UCSD-AML1 (cell line): Measurements from ENCODE around the gene PRSS38.
"Not testable (repeated sequence)": the region's sequence is repeated elsewhere in the genome, so short reads cannot be mapped to it uniquely, and the experiment has no call there.

Experiments
- DNase-seq: peaks from one replicate; lab custom pipeline; 2025; ENCODE audit not compliant: unreplicated experiment; lab: John Stamatoyannopoulos, UW

The PRSS38 gene

DNA sequence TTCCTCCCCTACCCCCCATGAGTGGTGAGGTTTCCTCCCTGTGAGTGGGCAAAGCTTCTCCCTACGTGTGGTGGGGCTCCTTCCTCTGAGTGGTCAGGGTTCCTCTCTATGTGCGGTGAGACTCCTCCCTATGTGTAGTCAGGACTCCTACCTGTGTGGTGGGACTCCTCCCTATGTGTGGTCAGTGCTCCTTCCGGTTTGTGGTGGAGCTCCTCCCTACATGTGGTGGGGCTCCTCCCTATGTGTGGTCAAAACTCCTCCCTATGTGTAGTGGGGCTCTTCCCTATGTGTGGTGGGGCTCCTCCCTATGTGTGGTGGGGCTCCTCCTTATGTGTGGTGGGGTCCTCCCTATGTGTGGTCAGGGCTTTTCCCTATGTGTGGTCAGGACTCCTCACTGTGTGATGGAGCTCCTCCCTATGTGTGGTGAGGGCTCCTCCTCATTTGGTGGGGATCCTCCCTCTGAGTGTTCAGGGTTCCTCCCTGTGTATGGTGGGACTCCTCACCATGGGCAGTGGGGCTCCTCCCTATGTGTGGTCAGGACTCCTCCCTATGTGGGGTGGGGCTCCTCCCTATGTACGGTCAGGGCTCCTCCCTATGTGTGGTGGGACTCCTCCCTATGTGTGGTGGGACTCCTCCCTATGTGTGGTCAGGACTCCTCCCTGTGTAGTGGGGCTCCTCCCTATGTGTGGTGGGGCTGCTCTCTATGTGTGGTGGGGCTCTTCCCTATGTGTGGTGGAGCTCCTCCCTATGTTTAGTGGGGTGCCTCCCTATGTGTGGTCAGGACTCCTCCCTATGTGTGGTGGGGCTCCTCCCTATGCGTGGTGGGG lies 29.1 kb downstream of the PRSS38 start:
- DNase-seq: no peak

DNA sequence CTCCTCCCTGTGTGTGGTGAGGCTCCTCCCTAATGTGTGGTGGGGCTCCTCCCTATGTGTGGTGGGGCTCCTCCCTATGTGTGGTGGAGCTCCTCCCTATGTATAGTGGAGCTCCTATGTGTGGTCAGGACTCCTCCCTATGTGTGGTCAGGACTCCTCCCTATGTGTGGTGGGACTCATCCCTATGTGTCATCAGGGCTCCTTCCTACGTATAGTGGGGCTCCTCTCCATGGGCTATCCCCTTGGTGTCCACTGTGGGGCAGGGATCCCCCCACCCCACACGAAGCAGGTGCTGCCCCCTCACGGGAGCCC lies 29.6 kb downstream of the PRSS38 start:
- no peak for DNase-seq

DNA sequence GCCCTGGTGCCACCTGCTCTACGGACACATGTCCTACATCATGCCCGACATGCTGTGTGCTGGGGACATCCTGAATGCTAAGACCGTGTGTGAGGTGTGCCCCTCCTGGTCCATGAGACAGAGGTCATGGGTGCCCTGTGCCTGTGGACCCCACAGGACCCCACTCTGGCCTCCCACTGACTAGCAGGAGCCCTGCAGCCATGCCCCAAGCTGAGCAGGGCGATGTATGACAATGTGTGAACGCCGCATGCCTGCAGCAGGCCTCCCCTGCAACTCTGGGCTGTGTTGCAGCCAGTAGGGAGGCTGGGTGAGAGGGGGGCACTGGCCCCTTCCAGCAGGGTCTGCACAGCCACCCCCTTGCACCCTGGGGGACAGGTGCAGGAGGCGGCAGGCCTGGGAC lies 30.0 kb downstream of the PRSS38 start:
- no peak for DNase-seq

DNA sequence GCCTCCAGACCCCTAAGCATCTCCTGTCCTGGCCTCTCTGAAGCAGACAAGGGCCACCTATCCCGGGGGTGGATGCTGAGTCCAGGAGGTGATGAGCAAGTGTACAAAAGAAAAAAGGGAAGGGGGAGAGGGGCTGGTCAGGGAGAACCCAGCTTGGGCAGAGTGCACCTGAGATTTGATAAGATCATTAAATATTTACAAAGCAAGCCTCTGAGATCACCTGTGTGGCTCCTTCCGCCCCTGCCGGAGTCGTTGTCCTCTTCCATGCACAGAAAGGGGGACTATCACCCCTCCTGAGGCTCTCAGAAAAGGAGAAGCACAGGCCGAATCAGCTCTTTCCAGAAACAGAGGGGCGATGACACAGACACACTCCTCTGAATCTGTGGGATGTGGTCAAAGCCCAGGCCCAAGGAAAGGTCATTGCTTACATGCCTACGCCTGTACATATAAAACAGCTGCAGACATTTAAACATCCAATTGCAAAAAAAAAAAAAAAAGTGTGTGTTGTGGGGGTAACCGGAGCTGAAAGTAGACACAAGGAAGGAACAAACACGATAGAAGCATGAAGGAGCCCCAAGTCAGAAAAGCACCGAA lies 30.9 kb downstream of the PRSS38 start:
- DNase-seq: no peak

DNA sequence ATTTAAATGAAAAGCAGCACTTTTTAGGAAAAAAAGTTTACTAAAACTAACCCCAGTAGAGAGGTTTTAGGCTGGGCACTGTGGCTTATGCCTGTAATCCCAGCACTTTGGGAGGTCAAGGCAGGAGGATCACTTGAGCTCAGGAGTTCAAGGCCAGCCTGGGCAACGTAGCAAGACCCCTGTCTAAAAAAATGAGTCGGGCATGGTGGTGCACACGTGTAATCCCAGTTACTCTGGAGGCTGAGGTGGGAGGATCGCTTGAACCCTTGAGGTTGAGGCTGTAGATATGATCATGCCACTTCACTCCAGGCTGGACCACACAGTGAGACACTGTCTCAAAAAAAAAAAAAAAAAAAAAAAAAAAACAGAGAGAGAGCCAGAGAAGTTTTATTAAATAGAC lies 31.6 kb downstream of the PRSS38 start:
- DNase-seq: not testable (repeated sequence)

DNA sequence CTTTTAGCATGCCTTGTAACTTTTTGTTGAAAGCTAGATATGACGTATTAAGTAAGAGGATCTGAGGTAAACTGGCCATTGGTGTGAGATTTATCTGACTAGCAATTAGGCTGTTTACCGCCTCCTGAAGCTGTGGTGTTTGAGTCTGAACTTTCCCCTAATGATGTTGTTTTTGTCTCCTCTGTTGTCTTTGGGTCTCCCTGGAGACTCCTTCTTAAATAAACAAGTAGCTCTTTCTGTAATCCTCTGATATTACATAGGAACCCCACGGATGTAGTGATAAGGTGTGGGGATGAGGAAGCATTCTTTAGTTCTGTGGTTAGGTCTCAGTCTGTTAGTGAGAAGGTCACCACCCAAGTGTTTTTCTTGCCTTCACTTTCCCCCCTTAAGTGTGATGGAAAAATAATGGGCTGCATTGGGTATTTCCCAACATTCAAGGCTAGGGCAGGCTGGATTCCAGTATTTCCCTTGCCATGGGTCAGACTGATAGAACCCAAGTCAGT lies 33.0 kb downstream of the PRSS38 start:
- no peak for DNase-seq

DNA sequence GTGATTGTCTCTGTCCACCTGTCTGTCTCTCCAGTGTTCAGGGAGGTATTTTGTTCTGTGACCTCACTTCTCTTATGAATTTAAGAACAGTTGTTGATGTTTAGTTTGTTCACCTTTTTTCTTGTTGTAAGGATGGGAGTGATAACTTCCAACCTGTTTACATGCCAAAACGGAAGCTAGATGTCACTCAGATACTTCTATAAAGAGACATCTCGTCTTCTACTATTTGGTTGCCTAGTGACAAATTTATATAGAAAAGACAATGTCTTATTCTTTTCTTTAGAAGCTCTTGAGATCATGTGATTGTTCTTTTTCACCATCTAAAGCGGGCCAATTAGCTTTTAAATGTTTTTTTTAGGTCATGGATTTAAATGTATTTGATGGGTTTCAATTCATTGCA lies 33.8 kb downstream of the PRSS38 start:
- no peak for DNase-seq

DNA sequence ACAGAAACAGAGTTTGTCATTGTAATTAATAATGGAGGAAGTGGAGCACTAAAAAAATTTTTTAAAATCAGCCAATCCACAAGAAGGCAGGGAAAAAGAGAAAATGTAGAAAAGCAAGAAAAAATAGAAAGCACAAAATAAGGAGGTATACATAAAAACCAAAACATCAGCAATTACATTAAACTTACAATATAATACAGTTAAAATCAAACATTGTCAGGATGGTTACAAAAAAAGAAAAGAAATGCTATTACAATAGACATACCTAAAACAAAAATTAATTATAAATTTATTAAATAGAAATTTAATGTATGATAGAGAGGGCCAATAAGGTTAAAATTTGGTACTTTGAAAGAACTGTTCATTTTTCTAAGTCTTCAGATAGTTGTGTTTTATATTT lies 38.7 kb downstream of the PRSS38 start:
- DNase-seq: no peak

DNA sequence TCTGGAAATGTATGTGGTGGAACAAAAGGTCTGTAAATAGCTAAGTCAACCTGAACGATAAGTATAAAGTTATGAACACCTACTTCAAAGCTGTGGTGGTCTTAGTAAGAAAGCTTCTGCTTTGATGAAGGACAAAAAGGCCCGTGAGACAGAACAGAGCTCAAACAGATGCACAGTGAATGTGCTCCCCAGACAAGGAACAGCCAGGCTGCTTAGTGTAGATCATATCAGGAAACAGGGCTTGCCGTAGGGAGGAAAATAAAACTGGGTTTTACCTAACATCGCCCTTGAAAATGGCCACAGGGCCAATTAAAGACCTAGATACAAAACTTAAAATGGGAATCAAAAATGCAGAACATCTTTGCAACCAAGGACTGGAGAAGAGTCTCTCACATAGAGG lies 40.2 kb downstream of the PRSS38 start:
- no peak for DNase-seq

DNA sequence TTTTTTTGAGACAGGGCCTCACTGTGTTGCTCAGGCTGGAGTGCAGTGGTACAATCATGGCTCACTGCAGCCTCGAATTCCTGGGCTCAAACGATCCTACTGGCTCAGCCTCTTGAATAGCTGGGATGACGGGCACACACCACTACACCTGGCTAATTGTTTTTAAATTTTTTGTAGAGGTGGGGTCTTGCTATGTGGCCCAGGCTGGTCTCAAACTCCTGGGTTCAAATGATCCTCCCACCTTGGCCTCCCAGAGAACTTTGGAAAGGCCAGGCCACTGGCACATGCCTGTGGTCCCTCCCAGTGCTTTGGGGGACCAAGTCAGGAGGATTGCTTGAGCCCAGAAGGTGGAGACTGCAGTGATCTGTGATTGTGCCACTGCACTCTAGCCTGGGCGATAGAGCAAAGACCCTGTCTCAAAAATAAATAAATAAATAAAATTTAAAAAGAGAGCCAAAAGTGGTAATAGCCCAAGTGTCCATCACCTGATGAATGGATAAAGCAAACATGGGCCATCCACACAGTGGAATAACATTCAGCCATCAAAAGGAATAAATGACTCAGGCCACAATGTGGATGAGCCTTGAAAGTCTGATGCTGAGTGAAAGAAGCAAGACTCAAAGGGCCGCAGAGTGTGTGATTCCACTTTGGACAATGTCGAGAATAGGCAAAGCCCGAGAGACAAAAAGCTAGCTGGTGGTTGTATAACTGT lies 40.8 kb downstream of the PRSS38 start:
- DNase-seq: no peak

DNA sequence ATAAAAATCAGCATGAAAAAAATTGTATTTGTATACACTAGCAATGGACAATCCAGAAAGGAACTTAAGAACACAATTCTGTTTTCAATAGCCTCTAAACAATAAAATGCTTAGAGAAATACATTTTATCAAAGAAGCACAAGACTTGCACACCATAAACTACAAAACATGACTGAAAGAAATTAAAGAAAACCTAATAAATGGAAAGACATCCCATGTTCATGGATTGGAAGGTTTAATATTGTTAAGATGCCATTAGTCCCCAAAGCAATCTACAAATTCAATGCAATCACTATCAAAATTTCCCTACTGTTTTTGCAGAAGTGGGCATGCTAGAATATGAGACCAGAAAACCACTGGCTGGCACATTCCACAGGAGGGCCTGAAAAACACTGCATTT lies 49.4 kb downstream of the PRSS38 start:
- no peak for DNase-seq

DNA sequence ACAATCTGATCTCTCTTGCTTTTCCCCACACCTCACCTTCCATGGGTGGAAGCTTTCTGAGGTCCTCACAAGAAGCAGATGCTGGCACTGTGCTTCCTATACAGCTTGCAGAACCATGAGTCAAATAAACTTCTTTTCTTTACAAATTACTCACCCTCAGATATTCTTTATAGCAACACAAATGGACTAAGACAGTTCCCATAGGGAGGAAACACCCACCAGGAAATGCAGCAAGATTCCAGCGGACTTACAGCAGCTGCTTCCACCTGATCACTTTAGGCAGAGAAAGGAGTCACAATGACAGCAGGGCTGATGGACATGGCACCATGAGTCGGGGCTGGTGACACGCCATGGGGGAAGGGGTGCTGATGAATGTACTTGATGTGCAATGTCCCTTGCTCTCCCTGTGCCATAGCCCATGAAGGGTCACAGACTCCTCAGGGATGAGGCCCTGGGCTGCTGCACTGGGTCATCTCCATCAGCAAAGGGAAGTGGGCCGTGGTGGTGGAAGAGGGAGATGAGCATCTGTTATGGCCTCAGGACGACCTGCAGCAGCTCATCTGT lies 53.9 kb downstream of the PRSS38 start:
- DNase-seq: peak; percentile 61

DNA sequence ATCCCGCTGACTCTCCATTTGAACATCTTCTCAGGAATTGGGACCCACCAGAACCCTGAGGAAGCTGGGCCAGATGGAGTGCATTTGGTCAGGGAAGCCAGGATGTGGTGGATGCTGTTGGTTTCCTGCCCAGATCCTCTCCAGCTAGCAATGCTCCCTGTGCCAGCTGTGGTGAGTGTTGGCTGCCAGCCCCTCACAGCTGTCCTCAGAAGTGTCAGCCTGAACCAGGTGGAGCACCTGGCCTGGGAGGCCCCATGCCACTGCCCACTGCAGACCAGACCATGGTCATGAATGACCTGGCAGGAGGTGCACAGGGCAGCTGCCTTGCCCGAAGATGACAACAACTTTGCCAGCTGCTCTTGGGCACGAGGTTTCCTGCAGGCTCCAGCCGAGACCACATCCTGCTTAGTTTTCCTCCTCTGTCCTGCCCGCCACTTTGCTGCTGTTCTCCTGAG lies 54.4 kb downstream of the PRSS38 start:
- DNase-seq: peak; percentile 75

DNA sequence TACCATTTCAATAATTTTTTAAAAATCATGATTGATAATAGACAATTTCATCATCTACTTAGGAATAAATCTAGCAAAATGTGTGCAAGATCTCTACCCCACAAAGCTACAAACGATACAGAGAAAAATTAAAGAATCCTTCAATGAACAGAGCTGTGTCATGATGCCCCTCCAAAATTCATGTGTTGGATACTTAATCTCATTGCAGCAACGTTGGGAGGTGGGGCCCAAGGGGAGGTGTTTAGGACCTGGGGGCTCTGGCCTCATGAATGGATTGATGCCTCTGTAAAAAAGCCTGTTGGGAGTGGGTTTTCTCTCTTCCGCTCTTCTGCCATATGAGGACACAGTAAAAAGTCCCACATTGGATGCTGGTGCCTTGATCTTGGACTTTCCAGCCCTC lies 54.9 kb downstream of the PRSS38 start:
- no peak for DNase-seq

DNA sequence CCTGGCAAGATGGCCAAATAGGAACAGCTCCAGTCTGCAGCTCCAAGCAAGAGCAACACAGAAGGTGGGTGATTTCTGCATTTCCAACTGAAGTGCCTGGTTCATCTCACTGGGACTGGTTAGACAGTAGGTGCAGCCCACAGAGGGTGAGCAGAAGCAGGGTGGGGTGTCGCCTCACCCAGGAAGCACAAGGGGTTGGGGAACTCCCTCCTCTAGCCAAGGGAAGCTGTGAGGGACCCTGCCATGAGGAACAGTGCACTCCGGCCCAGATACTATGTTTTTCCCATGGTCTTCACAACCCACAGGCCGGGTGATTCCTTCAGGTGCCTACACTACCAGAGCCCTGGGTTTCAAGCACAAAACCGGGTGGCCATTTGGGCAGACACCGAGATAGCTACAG lies 56.4 kb downstream of the PRSS38 start:
- not testable (repeated sequence) for DNase-seq

DNA sequence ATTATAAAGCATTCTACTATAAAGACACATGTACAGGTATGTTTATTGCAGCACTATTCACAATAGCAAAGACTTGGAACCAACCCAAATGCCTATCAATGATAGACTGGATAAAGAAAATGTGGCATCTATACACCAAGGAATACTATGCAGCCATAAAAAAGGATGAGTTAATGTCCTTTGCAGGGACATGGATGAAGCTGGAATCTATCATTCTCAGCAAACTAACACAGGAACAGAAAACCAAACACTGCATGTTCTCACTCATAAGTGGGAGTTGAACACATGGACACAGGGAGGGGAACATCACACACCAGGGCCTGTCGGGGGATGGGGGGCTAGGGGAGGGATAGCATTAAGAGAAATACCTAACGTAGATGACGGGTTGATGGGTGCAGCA lies 62.3 kb downstream of the PRSS38 start:
- not testable (repeated sequence) for DNase-seq

DNA sequence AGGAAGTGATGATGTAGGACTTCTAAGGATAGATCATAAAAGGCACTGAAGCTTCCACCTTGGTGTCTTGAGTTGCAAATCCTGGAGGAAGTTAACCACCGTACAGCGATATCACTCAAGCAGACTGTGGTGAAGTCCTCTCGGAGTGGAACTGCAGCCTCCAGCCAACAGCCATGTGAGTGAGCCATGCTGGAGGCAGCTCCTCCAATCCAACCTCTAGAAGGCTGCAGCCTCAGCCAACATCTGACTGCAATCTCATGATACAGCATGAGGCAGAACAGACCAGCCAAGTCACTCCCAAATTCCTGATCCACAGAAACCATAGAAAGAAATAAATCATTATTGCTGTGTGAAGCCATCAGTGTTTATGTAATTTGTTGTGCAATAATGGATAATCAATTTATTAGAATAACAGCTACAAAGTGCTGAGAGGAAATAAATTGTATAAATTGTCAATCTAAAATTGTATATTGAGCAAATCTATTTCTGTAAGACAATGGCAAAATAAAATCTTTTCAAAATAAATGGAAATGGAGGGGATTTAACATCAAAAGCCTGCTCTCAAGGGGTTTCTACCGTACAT lies 65.0 kb downstream of the PRSS38 start:
- DNase-seq: no peak

DNA sequence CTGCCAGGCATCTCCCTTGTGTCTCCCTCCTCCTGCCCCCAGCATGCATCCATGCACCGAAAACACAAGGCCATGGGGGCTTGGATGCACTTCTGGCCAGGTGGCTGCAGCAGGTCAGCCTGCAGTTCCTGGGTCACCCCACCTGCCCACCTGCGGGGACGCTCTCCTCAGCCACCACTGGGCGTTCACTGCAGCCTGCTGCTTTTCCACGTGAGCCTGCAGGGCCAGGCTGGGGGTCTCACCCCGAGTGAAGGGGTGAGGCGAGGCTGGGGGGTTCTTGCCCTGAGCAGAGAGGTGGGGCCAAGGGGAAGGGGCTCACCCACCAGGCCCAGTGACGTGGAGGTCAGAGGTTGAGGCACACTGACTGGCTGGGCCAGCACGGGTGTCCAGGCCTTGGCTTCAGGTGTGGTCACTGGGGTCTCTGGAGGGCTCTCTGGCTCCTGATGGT lies 67.6 kb downstream of the PRSS38 start:
- no peak for DNase-seq

DNA sequence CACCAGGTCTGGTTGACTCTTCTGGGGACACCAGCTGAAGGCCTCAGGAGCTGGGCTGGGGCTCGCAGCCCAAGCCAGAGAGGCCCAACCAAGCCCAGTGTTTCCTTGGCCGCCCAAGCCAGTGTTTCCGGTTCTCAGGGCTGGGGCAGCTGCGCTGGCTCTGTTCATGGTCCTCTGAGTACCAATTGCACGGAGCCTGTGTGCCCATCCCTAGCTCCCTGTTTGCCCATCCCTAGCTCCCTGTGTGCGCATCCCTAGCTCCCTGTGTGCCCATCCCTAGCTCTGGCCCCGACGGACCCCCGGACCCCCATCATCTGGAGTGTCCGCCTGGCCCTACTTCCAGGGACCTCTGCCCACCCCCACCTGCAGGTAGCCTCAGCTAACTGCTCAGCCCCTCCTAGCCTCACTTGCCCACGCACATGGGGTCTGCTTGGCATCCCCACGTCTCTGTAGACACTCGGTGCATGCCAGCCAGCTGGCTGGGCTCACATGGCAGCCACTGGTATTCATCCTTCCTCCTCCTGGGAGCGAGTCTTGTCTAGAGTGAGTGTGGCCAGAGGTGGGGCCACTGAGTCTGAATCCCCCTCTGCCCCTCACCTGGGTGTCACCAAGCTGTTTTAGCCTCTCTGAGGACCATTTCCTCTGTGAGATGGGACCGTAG lies 68.3 kb downstream of the PRSS38 start:
- no peak for DNase-seq

DNA sequence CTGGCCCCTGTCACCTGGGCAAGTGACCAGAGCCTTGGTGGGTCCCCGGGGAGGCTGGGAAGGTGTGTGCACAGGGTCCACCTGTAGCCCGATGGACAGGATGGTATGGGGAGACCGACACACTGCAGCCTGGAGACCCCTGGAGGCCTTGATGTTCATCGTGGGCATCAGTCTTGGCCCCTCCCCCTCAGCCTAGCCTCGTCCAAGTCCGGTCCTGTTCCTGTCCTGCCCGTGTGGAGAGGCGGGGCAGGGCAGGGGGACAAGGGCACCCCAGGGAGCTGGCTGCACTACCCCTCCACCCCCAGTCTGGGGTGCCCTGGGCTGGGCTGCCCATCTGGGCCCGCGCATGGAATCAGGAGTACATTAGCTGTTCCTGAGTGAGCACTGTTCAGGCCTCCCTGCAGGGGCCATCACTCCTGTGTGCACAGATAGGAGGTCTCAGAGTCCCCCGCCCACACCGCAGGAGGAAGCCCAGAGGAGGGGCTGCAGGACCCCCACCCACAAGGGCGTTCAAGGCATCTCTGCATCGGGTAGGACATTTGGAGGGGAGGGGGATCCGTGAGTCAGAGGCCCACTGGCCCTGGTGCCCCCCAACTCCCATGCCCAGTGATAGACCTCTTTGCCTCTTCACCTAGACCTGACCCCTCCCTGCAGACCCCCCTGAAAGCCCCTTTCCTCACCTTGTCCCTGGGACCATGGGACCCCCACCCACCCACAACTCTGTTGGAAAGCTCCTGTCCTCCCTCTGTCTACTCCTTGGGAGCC lies 69.1 kb downstream of the PRSS38 start:
- no peak for DNase-seq
